ENCODE data around the gene NFATC1. TPM values are rescaled to one million over a fixed set of nuclear protein-coding genes. Genes with fewer than 3 reads are reported as not detected.
"Not testable (repeated sequence)": the region's sequence is repeated elsewhere in the genome, so short reads cannot be mapped to it uniquely, and the experiment has no call there.

The NFATC1 gene
- total RNA-seq, 6 donors from 2014 or later: 13.6 to 39.5 (median 20.3) TPM

DNA sequence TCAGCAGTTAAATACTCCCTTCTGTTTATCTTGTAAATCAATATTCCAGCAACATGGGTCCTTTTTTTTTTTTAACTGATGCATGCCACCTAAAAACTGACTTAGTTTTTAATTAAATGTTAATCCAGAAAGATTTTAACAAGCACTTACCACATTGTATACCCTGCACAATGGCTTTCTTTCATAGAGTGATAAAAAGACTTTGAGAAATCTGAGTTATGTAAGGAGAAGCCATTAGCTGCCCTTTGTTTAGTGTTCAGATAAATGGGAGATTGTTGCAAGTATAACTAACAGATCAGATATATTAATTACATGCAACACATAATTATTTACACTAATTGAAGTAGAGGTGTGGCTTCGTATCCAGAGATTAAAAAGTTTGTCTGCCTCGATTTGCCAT lies 22.7 kb upstream of the NFATC1 start:
- TF ChIP-seq POLR2AphosphoS5 (IDR thresholded peaks at IDR 0.05) (no peak), EP300 (IDR thresholded peaks at IDR 0.05) (no peak), POLR2A (IDR thresholded peaks at IDR 0.05) (no peak)
- TF ChIP-seq, protein P1, sequence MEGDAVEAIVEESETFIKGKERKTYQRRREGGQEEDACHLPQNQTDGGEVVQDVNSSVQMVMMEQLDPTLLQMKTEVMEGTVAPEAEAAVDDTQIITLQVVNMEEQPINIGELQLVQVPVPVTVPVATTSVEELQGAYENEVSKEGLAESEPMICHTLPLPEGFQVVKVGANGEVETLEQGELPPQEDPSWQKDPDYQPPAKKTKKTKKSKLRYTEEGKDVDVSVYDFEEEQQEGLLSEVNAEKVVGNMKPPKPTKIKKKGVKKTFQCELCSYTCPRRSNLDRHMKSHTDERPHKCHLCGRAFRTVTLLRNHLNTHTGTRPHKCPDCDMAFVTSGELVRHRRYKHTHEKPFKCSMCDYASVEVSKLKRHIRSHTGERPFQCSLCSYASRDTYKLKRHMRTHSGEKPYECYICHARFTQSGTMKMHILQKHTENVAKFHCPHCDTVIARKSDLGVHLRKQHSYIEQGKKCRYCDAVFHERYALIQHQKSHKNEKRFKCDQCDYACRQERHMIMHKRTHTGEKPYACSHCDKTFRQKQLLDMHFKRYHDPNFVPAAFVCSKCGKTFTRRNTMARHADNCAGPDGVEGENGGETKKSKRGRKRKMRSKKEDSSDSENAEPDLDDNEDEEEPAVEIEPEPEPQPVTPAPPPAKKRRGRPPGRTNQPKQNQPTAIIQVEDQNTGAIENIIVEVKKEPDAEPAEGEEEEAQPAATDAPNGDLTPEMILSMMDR (IDR thresholded peaks at IDR 0.05): no peak
- Histone ChIP-seq H3K27ac (no peak overlapping the region), H3K9me3 (no peaks in the 10 kb centered on the region), H3K4me3 (no peak overlapping the region), H3K4me1 (peaks cover 0 to 11% (median 3%) of the 10 kb centered on the region in 4 donors), H3K36me3 (peaks cover 5 to 32% (median 14%) of the 10 kb centered on the region in 4 donors), H3K27me3 (no peaks in the 10 kb centered on the region)
- no peak for ATAC-seq (ENCODE audit: low FRiP score in 2 of 2)
- no peak for DNase-seq
- 86 to 92% methylated on average over 2 of the region's 2 CpGs for WGBS, 2 donors

DNA sequence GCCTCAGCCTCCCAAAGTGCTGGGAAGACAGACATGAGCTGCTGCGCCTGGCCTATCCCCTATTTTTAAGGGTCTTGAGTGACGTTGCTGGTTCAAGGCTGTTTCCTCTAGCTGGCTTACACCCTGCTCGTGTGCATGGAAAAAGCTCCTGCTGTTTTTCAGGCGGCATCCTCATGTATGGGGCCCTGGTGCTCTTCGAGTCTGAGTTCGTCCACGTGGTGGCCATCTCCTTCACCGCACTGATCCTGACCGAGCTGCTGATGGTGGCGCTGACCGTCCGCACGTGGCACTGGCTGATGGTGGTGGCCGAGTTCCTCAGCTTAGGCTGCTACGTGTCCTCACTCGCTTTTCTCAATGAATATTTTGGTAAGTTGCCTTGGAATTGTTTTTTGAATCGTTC lies 22.0 kb upstream of the NFATC1 start:
- ATAC-seq (ENCODE audit: low FRiP score in 2 of 2) (no peak), DNase-seq (peak in 1 of 2 donors; percentile 42)
- Histone ChIP-seq H3K9me3 (no peaks in the 10 kb centered on the region), H3K4me3 (no peak overlapping the region), H3K36me3 (peaks cover 5 to 37% (median 14%) of the 10 kb centered on the region in 4 donors), H3K4me1 (peaks cover 0 to 4% (median 2%) of the 10 kb centered on the region in 4 donors), H3K27me3 (no peaks in the 10 kb centered on the region), H3K27ac (no peak overlapping the region)
- WGBS, 2 donors: 94 to 97% methylated on average over 17 of the region's 17 CpGs
- TF ChIP-seq POLR2A (IDR thresholded peaks at IDR 0.05): no peak
- TF ChIP-seq, protein P1 (IDR thresholded peaks at IDR 0.05): no peak
- TF ChIP-seq POLR2AphosphoS5 (IDR thresholded peaks at IDR 0.05): no peak
- no peak for TF ChIP-seq EP300 (IDR thresholded peaks at IDR 0.05)

DNA sequence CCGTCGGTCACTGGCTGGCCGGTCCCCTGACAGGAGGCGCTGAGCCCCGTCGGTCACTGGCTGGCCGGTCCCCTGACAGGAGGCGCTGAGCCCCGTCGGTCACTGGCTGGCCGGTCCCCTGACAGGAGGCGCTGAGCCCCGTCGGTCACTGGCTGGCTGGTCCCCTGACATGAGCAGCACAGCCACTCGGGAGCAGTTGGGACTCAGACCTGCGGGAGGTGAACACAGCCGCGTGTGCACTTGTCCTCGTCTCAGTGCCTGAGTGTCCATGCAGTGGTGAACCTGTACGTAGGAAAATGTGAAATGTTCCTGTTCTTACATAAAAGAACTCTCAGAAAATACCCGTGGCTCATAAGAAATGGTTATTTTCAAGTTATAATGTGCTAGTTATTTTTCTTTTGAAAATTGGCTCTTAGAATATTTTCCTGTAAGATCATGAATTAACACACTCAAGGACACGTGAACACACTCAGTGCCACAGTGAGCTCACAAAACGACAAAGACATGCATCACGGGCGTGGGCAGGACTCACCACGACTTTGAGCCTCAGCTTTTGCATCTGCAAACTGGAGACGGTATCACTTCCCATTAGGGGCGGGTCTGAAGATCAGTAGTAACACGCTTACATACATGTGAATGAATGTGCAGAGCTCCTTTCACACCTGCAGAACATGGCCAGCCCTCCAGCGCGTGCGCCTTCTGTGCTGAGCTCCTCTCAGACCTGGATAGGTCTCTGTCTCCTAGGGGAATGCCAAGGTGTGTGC lies 21.1 kb upstream of the NFATC1 start:
- ATAC-seq (ENCODE audit: low FRiP score in 2 of 2) (no peak), DNase-seq (no peak)
- peaks cover 0 to 8% (median 5%) of the 10 kb centered on the region in 4 donors for H3K4me1 ChIP-seq
- TF ChIP-seq POLR2A (IDR thresholded peaks at IDR 0.05): no peak
- TF ChIP-seq POLR2AphosphoS5 (IDR thresholded peaks at IDR 0.05): no peak
- TF ChIP-seq, protein P1 (IDR thresholded peaks at IDR 0.05): no peak
- TF ChIP-seq EP300 (IDR thresholded peaks at IDR 0.05): no peak
- WGBS, 2 donors: 81 to 93% methylated on average over 15 to 26 of the region's 32 CpGs
- peaks cover 5 to 37% (median 14%) of the 10 kb centered on the region in 4 donors for H3K36me3 ChIP-seq
- no peak overlapping the region for H3K4me3 ChIP-seq
- H3K27ac ChIP-seq: no peak overlapping the region
- H3K9me3 ChIP-seq: no peaks in the 10 kb centered on the region
- H3K27me3 ChIP-seq: no peaks in the 10 kb centered on the region

DNA sequence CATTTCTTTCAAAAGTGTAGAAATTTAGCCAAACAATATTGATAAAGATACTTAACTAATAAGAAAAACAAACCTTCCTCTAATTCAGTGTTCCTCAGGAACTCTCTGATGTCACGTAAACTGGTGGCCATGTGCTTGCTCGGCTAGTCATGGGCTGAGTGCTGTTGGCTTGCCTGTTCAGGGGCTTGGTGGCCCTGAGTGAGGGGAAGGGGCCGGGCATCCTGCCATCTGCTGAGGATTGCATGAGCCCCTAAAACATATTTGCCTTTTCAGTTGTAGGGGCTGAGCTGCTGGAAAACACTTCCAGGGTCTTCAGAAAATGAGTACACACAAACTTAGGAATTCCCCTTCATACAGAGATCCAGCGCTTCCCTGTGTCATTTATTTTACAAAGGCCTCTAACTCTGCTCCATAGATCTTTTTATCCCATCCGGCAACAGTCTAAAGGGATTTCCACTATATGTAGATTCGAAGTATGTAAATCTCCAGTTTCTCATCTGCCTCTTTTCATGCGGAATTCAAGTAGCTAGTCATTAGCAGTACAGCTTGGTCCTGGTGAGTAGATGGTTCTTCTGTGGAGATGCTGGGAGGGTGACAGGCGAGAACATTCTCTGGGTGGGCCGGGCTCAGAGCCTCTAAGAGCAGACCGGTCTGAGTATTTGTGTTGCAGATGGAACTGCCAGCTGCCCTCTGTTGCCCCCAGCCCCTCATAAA lies 20.1 kb upstream of the NFATC1 start:
- TF ChIP-seq POLR2AphosphoS5 (IDR thresholded peaks at IDR 0.05) (no peak), EP300 (IDR thresholded peaks at IDR 0.05) (no peak), POLR2A (IDR thresholded peaks at IDR 0.05) (no peak)
- TF ChIP-seq, protein P1 (IDR thresholded peaks at IDR 0.05): no peak
- Histone ChIP-seq H3K36me3 (peaks cover 5 to 37% (median 14%) of the 10 kb centered on the region in 4 donors), H3K4me1 (peaks cover 0 to 8% (median 5%) of the 10 kb centered on the region in 4 donors), H3K4me3 (no peak overlapping the region), H3K27ac (no peak overlapping the region), H3K9me3 (no peaks in the 10 kb centered on the region), H3K27me3 (no peaks in the 10 kb centered on the region)
- WGBS, 2 donors: 92 to 95% methylated on average over 10 of the region's 10 CpGs
- DNase-seq (no peak), ATAC-seq (ENCODE audit: low FRiP score in 2 of 2) (no peak)

DNA sequence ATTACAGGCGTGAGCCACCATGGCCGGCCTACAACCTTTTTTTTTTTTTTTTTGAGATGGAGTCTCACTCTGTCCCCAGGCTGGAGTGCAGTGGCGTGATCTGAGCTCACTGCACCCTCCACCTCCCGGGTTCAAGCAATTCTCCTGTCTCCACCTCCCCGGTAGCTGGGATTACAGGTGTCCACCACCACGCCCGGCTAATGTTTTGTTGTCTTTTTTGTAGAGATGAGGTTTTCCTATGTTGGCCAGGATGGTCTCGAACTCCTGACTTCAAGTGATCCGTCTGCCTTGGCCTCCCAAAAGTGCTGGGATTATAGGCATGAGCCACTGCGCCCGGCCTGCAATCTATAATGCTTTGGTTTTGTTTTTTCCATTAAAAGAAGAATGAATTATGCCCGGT lies 19.1 kb upstream of the NFATC1 start:
- Histone ChIP-seq H3K36me3 (peaks cover 5 to 35% (median 14%) of the 10 kb centered on the region in 4 donors), H3K4me1 (peaks cover 0 to 11% (median 5%) of the 10 kb centered on the region in 4 donors)
- not testable (repeated sequence) for H3K27me3 ChIP-seq; DNase-seq; ATAC-seq (ENCODE audit: low FRiP score in 2 of 2); H3K27ac ChIP-seq; H3K4me3 ChIP-seq; H3K9me3 ChIP-seq
- 79 to 95% methylated on average over 12 of the region's 12 CpGs for WGBS, 2 donors
